ENCODE measurements around the gene ENGASE.

DNA sequence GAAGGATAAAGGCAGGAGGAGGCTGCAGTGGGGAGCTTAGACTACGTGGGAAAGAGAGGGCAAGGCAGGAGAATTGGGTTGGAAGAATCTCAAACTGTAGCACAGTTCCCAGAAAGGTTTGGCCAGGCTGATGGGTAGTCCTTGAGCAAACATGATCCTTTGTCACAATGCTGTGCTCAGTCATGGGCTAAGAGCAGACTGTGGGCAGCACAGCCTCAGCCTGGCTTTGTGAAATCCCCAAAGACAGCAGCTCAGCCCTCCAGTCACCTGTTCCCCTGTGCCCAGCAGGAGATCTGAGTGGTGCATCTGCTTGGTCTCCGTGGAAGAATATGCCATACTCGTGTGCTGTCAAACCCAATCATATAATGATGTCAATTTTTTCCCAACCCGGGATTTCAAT lies 10.6 kb upstream of the ENGASE start:
- TF ChIP-seq, protein P1, sequence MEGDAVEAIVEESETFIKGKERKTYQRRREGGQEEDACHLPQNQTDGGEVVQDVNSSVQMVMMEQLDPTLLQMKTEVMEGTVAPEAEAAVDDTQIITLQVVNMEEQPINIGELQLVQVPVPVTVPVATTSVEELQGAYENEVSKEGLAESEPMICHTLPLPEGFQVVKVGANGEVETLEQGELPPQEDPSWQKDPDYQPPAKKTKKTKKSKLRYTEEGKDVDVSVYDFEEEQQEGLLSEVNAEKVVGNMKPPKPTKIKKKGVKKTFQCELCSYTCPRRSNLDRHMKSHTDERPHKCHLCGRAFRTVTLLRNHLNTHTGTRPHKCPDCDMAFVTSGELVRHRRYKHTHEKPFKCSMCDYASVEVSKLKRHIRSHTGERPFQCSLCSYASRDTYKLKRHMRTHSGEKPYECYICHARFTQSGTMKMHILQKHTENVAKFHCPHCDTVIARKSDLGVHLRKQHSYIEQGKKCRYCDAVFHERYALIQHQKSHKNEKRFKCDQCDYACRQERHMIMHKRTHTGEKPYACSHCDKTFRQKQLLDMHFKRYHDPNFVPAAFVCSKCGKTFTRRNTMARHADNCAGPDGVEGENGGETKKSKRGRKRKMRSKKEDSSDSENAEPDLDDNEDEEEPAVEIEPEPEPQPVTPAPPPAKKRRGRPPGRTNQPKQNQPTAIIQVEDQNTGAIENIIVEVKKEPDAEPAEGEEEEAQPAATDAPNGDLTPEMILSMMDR (IDR thresholded peaks at IDR 0.05) = no peak
- TF ChIP-seq POLR2A (IDR thresholded peaks at IDR 0.05) = no peak

Data from body of pancreas (tissue), 4 donors.